Measurements from ENCODE around the gene BEST3. TPM values are rescaled to one million over a fixed set of nuclear protein-coding genes. Genes with fewer than 3 reads are reported as not detected.

BEST3 gene
- total RNA-seq, 3 donors from 2014 or later: 0.66 TPM; not detected in 2

GRCh38 chr12:69623970-69624369 lies 75.1 kb downstream of the BEST3 start:
- no peak for TF ChIP-seq CTCF (IDR thresholded peaks at IDR 0.05)
- no peak for TF ChIP-seq POLR2A (IDR thresholded peaks at IDR 0.05)
- no peak for TF ChIP-seq POLR2AphosphoS5 (IDR thresholded peaks at IDR 0.05)
- Histone ChIP-seq H3K4me1 (no peaks in the 10 kb centered on the region), H3K27ac (no peak overlapping the region), H3K9me3 (no peaks in the 10 kb centered on the region), H3K4me3 (no peak overlapping the region), H3K36me3 (no peaks in the 10 kb centered on the region), H3K27me3 (no peaks in the 10 kb centered on the region)
- intact Hi-C loops (cut with DNase I; ENCODE audit: low total_unique reads): no loop called here
- no peak for DNase-seq (ENCODE audit: low spot score in 2 of 2)

- Histone ChIP-seq H3K9me3 (no peaks in the 10 kb centered on the region), H3K27me3 (no peaks in the 10 kb centered on the region), H3K4me3 (no peak overlapping the region), H3K27ac (no peak overlapping the region), H3K36me3 (no peaks in the 10 kb centered on the region), H3K4me1 (no peaks in the 10 kb centered on the region)
- DNase-seq (ENCODE audit: low spot score in 2 of 2): no peak
- TF ChIP-seq POLR2AphosphoS5 (IDR thresholded peaks at IDR 0.05): no peak
- no peak for TF ChIP-seq POLR2A (IDR thresholded peaks at IDR 0.05)
- TF ChIP-seq CTCF (IDR thresholded peaks at IDR 0.05): no peak
- intact Hi-C loops (cut with DNase I; ENCODE audit: low total_unique reads): no loop called here
Measured at GRCh38 chr12:69621551-69621950, 77.6 kb downstream of the BEST3 start.

GRCh38 chr12:69620921-69621320 lies 78.2 kb downstream of the BEST3 start:
- no peak for DNase-seq (ENCODE audit: low spot score in 2 of 2)
- no peaks in the 10 kb centered on the region for H3K4me1 ChIP-seq
- H3K4me3 ChIP-seq: no peak overlapping the region
- no peaks in the 10 kb centered on the region for H3K36me3 ChIP-seq
- H3K27ac ChIP-seq: no peak overlapping the region
- H3K27me3 ChIP-seq: no peaks in the 10 kb centered on the region
- no peaks in the 10 kb centered on the region for H3K9me3 ChIP-seq
- intact Hi-C loops (cut with DNase I; ENCODE audit: low total_unique reads): no loop called here
- TF ChIP-seq POLR2AphosphoS5 (IDR thresholded peaks at IDR 0.05) (no peak), CTCF (IDR thresholded peaks at IDR 0.05) (no peak), POLR2A (IDR thresholded peaks at IDR 0.05) (no peak)

- Histone ChIP-seq H3K27ac (no peak overlapping the region), H3K4me1 (no peaks in the 10 kb centered on the region), H3K4me3 (no peak overlapping the region), H3K36me3 (no peaks in the 10 kb centered on the region), H3K9me3 (no peaks in the 10 kb centered on the region), H3K27me3 (no peaks in the 10 kb centered on the region)
- intact Hi-C loops (cut with DNase I; ENCODE audit: low total_unique reads): no loop called here
- no peak for DNase-seq (ENCODE audit: low spot score in 2 of 2)
- no peak for TF ChIP-seq CTCF (IDR thresholded peaks at IDR 0.05)
- no peak for TF ChIP-seq POLR2A (IDR thresholded peaks at IDR 0.05)
- no peak for TF ChIP-seq POLR2AphosphoS5 (IDR thresholded peaks at IDR 0.05)
Measured at GRCh38 chr12:69620077-69620476, 79.0 kb downstream of the BEST3 start.

- no peak overlapping the region for H3K4me3 ChIP-seq
- intact Hi-C loops (cut with DNase I; ENCODE audit: low total_unique reads): no loop called here
- no peak for DNase-seq (ENCODE audit: low spot score in 2 of 2)
- H3K27ac ChIP-seq: no peak overlapping the region
- H3K9me3 ChIP-seq: no peaks in the 10 kb centered on the region
- H3K36me3 ChIP-seq: no peaks in the 10 kb centered on the region
- H3K27me3 ChIP-seq: no peaks in the 10 kb centered on the region
- no peaks in the 10 kb centered on the region for H3K4me1 ChIP-seq
- TF ChIP-seq POLR2A (IDR thresholded peaks at IDR 0.05) (no peak), POLR2AphosphoS5 (IDR thresholded peaks at IDR 0.05) (no peak), CTCF (IDR thresholded peaks at IDR 0.05) (no peak)
Measured at GRCh38 chr12:69619050-69619449, 80.1 kb downstream of the BEST3 start.
